Measurements from ENCODE around the gene MPV17. TPM values are rescaled to one million over a fixed set of nuclear protein-coding genes. Genes with fewer than 3 reads are reported as not detected.

The MPV17 gene
- polyA plus RNA-seq, 1 donor from 2014 or later: 79.6 TPM

- Histone ChIP-seq H3K27me3 (ENCODE audit: insufficient read depth, low read depth, low read length) (no peaks in the 10 kb centered on the region), H3K27ac (ENCODE audit: low read length) (no peak overlapping the region), H3K9me3 (ENCODE audit: low read length) (no peaks in the 10 kb centered on the region), H3K79me2 (replicated peaks; ENCODE audit: insufficient read depth, low read length) (no peaks in the 10 kb centered on the region), H3K4me2 (ENCODE audit: low read length) (no peak overlapping the region), H3F3A (ENCODE audit: insufficient read depth, low read length, poor library complexity, severe bottlenecking) (no peaks in the 10 kb centered on the region), H4K20me1 (ENCODE audit: insufficient read depth) (no peaks in the 10 kb centered on the region), H3K36me3 (ENCODE audit: insufficient read depth, low read length) (no peaks in the 10 kb centered on the region), H3K9ac (ENCODE audit: low read length) (no peak overlapping the region), H3K9me2 (ENCODE audit: insufficient read depth, low read length) (no peaks in the 10 kb centered on the region), H2AFZ (ENCODE audit: low read depth, low read length) (no peak overlapping the region), H3K4me3 (ENCODE audit: low read length) (no peak overlapping the region)
- TF ChIP-seq POLR2AphosphoS5 (IDR thresholded peaks at IDR 0.05) (no peak), RAD21 (conservative IDR thresholded peaks at IDR 0.05) (no peak), EZH2 (IDR thresholded peaks at IDR 0.05; ENCODE audit: borderline replicate concordance, insufficient read depth, low read length, poor library complexity, severe bottlenecking) (no peak), MXI1 (conservative IDR thresholded peaks at IDR 0.05; ENCODE audit: poor library complexity, severe bottlenecking) (no peak), CTCF (IDR thresholded peaks at IDR 0.05; ENCODE audit: poor library complexity, severe bottlenecking) (no peak), SMC3 (conservative IDR thresholded peaks at IDR 0.05; ENCODE audit: poor library complexity) (no peak), TAF1 (IDR thresholded peaks at IDR 0.05; ENCODE audit: low read depth) (no peak), EP300 (conservative IDR thresholded peaks at IDR 0.05; ENCODE audit: poor library complexity, severe bottlenecking) (no peak)
- TF ChIP-seq, protein P1, sequence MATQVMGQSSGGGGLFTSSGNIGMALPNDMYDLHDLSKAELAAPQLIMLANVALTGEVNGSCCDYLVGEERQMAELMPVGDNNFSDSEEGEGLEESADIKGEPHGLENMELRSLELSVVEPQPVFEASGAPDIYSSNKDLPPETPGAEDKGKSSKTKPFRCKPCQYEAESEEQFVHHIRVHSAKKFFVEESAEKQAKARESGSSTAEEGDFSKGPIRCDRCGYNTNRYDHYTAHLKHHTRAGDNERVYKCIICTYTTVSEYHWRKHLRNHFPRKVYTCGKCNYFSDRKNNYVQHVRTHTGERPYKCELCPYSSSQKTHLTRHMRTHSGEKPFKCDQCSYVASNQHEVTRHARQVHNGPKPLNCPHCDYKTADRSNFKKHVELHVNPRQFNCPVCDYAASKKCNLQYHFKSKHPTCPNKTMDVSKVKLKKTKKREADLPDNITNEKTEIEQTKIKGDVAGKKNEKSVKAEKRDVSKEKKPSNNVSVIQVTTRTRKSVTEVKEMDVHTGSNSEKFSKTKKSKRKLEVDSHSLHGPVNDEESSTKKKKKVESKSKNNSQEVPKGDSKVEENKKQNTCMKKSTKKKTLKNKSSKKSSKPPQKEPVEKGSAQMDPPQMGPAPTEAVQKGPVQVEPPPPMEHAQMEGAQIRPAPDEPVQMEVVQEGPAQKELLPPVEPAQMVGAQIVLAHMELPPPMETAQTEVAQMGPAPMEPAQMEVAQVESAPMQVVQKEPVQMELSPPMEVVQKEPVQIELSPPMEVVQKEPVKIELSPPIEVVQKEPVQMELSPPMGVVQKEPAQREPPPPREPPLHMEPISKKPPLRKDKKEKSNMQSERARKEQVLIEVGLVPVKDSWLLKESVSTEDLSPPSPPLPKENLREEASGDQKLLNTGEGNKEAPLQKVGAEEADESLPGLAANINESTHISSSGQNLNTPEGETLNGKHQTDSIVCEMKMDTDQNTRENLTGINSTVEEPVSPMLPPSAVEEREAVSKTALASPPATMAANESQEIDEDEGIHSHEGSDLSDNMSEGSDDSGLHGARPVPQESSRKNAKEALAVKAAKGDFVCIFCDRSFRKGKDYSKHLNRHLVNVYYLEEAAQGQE (IDR thresholded peaks at IDR 0.05; ENCODE audit: borderline replicate concordance): no peak
These were observed 25.7 kb downstream of the MPV17 start for GRCh38 chr2:27297195-27297594.

- H3K36me3 ChIP-seq (ENCODE audit: insufficient read depth, low read length): no peaks in the 10 kb centered on the region
- no peaks in the 10 kb centered on the region for H3K79me2 ChIP-seq (replicated peaks; ENCODE audit: insufficient read depth, low read length)
- no peaks in the 10 kb centered on the region for H4K20me1 ChIP-seq (ENCODE audit: insufficient read depth)
- no peak overlapping the region for H3K4me2 ChIP-seq (ENCODE audit: low read length)
- TF ChIP-seq, protein P1 (IDR thresholded peaks at IDR 0.05; ENCODE audit: borderline replicate concordance): no peak
- no peak for TF ChIP-seq MXI1 (conservative IDR thresholded peaks at IDR 0.05; ENCODE audit: poor library complexity, severe bottlenecking)
- TF ChIP-seq EZH2 (IDR thresholded peaks at IDR 0.05; ENCODE audit: borderline replicate concordance, insufficient read depth, low read length, poor library complexity, severe bottlenecking): no peak
- no peak for TF ChIP-seq RAD21 (conservative IDR thresholded peaks at IDR 0.05)
- no peak for TF ChIP-seq SMC3 (conservative IDR thresholded peaks at IDR 0.05; ENCODE audit: poor library complexity)
- H3K9me3 ChIP-seq (ENCODE audit: low read length): no peaks in the 10 kb centered on the region
- no peaks in the 10 kb centered on the region for H3K9me2 ChIP-seq (ENCODE audit: insufficient read depth, low read length)
- H3K27me3 ChIP-seq (ENCODE audit: insufficient read depth, low read depth, low read length): peaks cover 4% of the 10 kb centered on the region
- no peak overlapping the region for H3K4me3 ChIP-seq (ENCODE audit: low read length)
- H3F3A ChIP-seq (ENCODE audit: insufficient read depth, low read length, poor library complexity, severe bottlenecking): no peaks in the 10 kb centered on the region
- no peak overlapping the region for H3K27ac ChIP-seq (ENCODE audit: low read length)
- H3K9ac ChIP-seq (ENCODE audit: low read length): no peak overlapping the region
- no peak overlapping the region for H2AFZ ChIP-seq (ENCODE audit: low read depth, low read length)
These were observed 26.4 kb downstream of the MPV17 start for GRCh38 chr2:27296481-27296880.
